Liver (tissue), 3 donors: ENCODE measurements around the gene LDLRAD4.

Source experiments
- CTCF ChIP-seq: fragments of 150-350 bp; IDR thresholded peaks from 2 replicates; pipeline ENCODE4 v1.5.1; 2017; ENCODE audit warnings: improper control_type of control experiment, low read depth, low read length; ENCODE audit not compliant: missing input control
- EGR1 ChIP-seq, 2 donors: IDR thresholded peaks; 2 replicates each; pipeline ENCODE4 v1.6.1; 2016 to 2018; ENCODE audit warnings: antibody characterized with exemption in 2 of 2, low read depth in 2 of 2
- JUND ChIP-seq, 2 donors: IDR thresholded peaks; 2 replicates each; pipeline ENCODE4 v1.6.1; 2016; ENCODE audit warnings: antibody characterized with exemption in 2 of 2
- RAD21 ChIP-seq, 2 donors: IDR thresholded peaks; 2 replicates each; pipeline ENCODE4 v1.6.1; 2016; ENCODE audit warnings: antibody characterized with exemption in 2 of 2, mild to moderate bottlenecking in 2 of 2
- RXRA ChIP-seq, 2 donors: IDR thresholded peaks; 2 replicates each; pipeline ENCODE4 v1.6.1; 2017 to 2018; ENCODE audit warnings: antibody characterized with exemption in 2 of 2, mild to moderate bottlenecking in 1 of 2
- SP1 ChIP-seq: IDR thresholded peaks from 2 replicates; pipeline ENCODE4 v1.6.1; 2018; ENCODE audit warnings: antibody characterized with exemption, mild to moderate bottlenecking
- TAF1 ChIP-seq: conservative IDR thresholded peaks from 2 replicates; pipeline ENCODE4 v1.6.1; 2016; ENCODE audit warnings: antibody characterized with exemption, mild to moderate bottlenecking
- TF ChIP-seq, protein P1 (sequence below): IDR thresholded peaks from 2 replicates; pipeline ENCODE4 v1.6.1; 2016; ENCODE audit warnings: antibody characterized with exemption
- TF ChIP-seq, protein P2 (sequence below): IDR thresholded peaks from 2 replicates; pipeline ENCODE4 v1.6.1; 2016; ENCODE audit warnings: antibody characterized with exemption
- donor health status: healthy.
- donor health status: healthy.

- TF ChIP-seq CTCF (no peak), SP1 (no peak), RAD21 (IDR thresholded peaks at IDR 0.05) (no peak), TAF1 (no peak), RXRA (IDR thresholded peaks at IDR 0.05) (no peak), JUND (IDR thresholded peaks at IDR 0.05) (no peak), EGR1 (IDR thresholded peaks at IDR 0.05; ENCODE audit: low read depth in 2 of 2) (no peak)
- TF ChIP-seq, protein P1, sequence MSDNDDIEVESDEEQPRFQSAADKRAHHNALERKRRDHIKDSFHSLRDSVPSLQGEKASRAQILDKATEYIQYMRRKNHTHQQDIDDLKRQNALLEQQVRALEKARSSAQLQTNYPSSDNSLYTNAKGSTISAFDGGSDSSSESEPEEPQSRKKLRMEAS: no peak
- TF ChIP-seq, protein P2, sequence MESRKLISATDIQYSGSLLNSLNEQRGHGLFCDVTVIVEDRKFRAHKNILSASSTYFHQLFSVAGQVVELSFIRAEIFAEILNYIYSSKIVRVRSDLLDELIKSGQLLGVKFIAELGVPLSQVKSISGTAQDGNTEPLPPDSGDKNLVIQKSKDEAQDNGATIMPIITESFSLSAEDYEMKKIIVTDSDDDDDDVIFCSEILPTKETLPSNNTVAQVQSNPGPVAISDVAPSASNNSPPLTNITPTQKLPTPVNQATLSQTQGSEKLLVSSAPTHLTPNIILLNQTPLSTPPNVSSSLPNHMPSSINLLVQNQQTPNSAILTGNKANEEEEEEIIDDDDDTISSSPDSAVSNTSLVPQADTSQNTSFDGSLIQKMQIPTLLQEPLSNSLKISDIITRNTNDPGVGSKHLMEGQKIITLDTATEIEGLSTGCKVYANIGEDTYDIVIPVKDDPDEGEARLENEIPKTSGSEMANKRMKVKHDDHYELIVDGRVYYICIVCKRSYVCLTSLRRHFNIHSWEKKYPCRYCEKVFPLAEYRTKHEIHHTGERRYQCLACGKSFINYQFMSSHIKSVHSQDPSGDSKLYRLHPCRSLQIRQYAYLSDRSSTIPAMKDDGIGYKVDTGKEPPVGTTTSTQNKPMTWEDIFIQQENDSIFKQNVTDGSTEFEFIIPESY: no peak
These were observed 1.1 kb downstream of the LDLRAD4 start for GRCh38 chr18:13219593-13220159.
